HG03460 (cell line): ENCODE data around the gene PLPPR2.
A peak's percentile ranks its signal among the peaks of the same experiment; 100 is the strongest.
"Not testable (repeated sequence)": the region's sequence is repeated elsewhere in the genome, so short reads cannot be mapped to it uniquely, and the experiment has no call there.

Experiments
- ATAC-seq: cut with Tn5 transposase; IDR thresholded peaks from one replicate; pipeline ENCODE4 v1.9.1; 2021; ENCODE audit not compliant: unreplicated experiment

PLPPR2 gene

DNA sequence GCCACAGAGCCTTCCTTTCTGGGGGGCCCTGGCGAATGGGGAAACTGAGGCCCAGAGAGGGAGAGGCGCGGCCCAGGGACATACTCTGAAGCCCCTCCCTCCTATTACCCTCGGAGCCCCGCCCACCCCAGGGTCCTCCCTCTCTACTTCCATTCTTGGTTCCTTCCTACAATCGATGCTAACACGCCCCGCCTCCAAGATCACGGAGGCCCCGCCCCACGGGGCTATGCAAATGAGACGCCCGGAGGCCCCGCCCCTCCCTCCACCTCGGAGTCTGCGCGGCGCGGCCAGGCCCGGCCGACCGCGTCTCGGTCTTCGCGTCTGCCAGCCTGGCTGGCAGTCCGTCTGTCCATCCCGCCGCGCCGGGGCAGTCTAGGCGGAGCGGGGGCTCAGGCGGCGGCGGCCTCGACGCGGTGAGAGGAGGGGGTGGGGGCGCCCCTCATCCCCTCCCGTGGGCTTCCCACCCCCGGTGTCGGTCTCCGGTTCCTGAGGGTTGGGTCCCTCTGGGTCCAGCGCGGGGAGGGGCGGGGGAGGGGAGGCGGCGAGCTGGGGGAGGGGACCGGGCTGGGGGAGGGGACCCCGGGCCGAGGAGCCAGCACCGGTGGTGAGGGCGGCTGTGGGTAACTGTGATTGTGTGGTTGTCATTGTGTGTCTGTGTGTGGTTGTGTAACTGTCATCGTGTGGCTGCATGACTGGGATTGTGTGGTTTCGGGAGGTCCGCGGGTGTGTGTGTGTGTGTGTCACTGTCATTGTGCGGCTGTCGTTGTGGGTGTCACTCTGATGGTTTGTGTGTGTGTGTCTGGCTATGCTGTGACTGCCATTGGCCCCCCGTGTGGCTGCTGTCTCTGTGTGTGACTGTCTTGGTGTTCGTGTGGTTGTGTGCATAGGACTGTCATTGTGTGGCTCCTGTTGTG lies at the start of gene PLPPR2:
Gene PLPPR2, plus strand, starts transcription at position 273 of the 914 bp plus-strand sequence. CDS start 2,242 bp downstream, outside the sequence.
- ATAC-seq, result no peak

GRCh38 chr19:11306337-11306736 lies 48.9 kb upstream of the PLPPR2 start:
- ATAC-seq, result no peak

GRCh38 chr19:11320278-11320995 lies 34.8 kb upstream of the PLPPR2 start:
- ATAC-seq, result not testable (repeated sequence)

GRCh38 chr19:11321191-11322126 lies 33.8 kb upstream of the PLPPR2 start:
- ATAC-seq, result no peak

GRCh38 chr19:11322269-11323024 lies 32.8 kb upstream of the PLPPR2 start:
- ATAC-seq, result no peak

GRCh38 chr19:11323601-11324078 lies 31.6 kb upstream of the PLPPR2 start:
- no peak for ATAC-seq

DNA sequence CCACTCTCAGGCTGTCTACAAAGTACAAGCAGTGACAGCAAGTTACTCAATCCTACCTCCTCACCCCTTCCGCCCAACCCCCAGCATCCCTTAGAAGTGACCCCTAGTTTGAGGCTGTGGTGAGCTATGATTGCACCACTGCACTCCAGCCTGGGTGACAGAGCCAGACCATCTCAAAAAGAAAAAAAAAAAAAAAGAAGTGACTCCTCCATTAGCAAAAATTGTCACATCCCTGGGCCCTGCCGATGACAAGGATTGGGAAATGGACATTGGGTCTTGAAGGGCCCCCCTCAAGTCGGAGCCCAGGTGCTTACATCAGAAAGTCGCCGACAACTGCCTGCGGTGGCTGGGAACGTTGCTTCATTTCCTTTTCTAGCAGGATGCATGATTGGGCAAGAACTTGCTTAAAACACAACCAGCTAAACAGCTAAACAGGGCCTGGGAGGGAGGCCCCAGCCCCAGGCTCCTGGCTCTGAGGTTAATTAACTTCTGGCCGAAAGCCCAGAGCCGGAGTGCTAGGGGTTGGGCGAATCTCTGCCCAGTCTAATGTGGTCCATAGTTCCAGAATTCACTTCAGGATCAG lies 31.1 kb upstream of the PLPPR2 start:
- ATAC-seq, result peak; percentile 68

- ATAC-seq, result no peak
Observed at GRCh38 chr19:11324748-11325389, 30.4 kb upstream of the PLPPR2 start.

DNA sequence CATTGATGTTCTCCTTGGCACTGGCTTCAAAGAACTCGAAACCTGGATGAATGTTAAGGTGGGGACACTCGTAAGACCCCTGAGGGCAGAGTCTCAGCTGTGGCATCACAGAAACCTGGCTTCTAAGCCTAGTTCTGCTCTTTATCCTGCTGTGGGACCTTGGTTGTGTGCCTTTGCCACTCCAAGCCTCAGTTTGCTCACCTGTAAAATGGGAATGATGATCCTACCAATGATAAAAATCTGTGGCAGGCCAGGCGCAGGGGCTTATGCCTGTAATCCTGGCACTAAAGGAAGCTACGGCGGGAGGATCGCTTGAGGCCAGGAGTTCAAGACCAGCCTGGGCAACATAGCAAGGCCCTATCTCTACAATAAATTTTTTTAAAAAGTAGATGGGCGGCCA lies 29.7 kb upstream of the PLPPR2 start:
- ATAC-seq, result no peak

GRCh38 chr19:11330127-11330526 lies 25.1 kb upstream of the PLPPR2 start:
- no peak for ATAC-seq

DNA sequence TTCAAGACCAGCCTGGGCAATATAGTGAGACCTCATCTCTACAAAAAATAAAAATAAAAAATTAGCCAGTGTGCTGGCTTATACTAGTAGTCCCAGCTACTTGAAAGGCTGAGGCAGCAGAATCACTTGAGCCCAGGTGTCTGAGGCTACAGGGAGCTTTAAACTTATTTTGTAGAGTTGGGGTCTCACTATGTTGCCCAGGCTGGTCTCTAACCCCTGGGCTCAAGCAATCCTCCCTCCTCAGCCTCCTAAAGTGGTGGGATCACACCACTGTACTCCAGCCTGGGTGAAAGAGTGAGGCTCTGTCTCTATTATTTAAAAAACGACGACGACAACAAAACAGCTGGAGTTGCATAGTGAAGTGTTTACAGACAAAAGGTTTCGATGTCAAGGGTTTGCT lies 23.7 kb upstream of the PLPPR2 start:
- no peak for ATAC-seq

- no peak for ATAC-seq
Observed at GRCh38 chr19:11332822-11333221, 22.4 kb upstream of the PLPPR2 start.

DNA sequence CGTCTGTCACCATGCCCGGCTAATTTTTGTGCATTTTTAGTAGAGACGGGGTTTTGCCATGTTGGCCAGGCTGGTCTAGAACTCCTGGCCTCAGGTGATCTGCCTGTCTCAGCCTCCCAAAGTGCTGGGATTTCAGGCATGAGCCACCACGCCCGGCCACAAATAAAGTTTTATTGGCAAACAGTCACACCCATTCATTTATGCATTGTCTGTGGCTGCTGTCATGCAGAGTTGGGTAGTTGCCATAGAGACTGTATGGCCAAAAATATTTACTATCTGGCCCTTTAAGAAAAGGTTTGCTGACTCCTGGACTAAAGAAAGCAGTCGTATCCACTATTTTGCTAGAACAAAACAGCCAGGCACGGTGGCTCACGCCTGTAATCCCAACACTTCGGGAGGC lies 21.4 kb upstream of the PLPPR2 start:
- ATAC-seq, result not testable (repeated sequence)

DNA sequence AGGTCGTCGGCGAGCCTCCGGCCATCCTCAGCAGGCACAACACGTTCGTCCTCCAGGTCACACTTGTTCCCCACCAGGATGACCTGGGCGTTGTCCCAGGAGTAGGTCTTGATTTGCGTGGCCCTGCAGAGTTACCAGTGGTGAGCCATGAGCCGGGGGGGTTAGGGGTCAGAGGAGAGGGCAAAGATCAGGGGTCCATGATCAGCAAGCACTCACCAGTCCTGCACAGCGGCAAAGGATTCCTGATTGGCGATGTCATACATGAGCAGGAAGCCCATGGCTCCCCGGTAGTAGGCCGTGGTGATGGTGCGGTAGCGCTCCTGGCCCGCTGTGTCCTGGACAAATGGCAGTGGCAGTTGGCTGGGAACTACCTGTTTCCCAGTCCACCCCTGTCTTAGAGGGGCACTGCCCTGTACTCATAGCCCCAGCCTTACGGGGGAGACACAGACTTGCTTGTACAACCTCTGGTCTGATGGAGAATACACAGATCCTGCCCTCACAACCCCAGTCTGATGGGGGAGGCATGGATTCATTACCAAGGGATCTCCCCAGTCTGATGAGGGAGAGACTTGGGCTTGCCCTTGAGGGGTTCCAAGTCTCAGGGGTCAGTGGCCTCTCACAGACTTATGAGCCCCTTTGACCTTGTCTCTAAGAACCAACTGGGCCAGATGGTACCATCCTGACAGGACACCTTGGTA lies 19.6 kb upstream of the PLPPR2 start:
- ATAC-seq, result no peak

- no peak for ATAC-seq
Observed at GRCh38 chr19:11337080-11337479, 18.2 kb upstream of the PLPPR2 start.

- no peak for ATAC-seq
Observed at GRCh38 chr19:11338121-11338520, 17.1 kb upstream of the PLPPR2 start.

- ATAC-seq, result no peak
Observed at GRCh38 chr19:11338569-11339253, 16.5 kb upstream of the PLPPR2 start.
